HL-60/S4 (cell line): ENCODE data around the gene MTHFD1L.

Source experiments
- in situ Hi-C: fragments of 300-500 bp; cut with MboI; formaldehyde crosslinking; loops from 2 replicates; pipeline ENCODE4 v1.14.3; 2022; ENCODE audit warnings: low sequenced_read_pairs

The MTHFD1L gene

DNA sequence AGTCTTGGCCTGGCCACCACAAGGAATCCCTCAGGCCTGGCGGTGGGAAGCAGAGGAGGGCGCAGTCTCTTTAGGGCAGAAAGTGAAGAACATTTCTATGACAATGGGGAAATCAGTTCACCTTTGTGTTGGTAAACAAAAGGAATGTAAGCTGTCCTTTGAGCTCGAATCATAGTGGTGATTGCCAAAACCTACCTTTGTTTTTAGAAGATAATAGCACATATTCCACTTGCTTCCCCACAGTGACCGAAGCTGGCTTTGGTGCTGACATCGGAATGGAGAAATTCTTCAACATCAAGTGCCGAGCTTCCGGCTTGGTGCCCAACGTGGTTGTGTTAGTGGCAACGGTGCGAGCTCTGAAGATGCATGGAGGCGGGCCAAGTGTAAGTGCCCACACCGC is 144.1 kb downstream of the MTHFD1L start:
- in situ Hi-C loops, result no loop called here

DNA sequence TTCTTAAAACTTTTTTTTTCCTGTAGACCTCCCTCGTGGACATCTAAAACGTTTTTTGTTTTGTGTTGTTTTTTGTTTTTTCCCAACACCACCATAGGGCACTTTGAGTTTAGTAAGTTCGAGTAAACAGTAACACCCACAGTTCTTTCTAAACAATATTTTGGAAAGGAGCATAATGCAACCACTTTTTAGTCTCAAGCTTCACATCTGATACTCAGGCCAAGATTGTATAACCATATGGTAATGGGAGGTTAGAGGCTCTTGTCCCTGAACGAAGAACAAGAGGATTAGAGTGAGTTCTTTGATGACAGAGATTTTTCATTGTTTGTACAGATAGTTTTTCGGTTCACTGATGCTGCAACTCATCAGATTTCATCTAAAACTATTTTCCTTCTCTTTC is 144.6 kb downstream of the MTHFD1L start:
- in situ Hi-C loops, result loop anchor here (10.0 kb wide), 1 partner anchor 315 kb away; no protein-coding TSS in a partner anchor

DNA sequence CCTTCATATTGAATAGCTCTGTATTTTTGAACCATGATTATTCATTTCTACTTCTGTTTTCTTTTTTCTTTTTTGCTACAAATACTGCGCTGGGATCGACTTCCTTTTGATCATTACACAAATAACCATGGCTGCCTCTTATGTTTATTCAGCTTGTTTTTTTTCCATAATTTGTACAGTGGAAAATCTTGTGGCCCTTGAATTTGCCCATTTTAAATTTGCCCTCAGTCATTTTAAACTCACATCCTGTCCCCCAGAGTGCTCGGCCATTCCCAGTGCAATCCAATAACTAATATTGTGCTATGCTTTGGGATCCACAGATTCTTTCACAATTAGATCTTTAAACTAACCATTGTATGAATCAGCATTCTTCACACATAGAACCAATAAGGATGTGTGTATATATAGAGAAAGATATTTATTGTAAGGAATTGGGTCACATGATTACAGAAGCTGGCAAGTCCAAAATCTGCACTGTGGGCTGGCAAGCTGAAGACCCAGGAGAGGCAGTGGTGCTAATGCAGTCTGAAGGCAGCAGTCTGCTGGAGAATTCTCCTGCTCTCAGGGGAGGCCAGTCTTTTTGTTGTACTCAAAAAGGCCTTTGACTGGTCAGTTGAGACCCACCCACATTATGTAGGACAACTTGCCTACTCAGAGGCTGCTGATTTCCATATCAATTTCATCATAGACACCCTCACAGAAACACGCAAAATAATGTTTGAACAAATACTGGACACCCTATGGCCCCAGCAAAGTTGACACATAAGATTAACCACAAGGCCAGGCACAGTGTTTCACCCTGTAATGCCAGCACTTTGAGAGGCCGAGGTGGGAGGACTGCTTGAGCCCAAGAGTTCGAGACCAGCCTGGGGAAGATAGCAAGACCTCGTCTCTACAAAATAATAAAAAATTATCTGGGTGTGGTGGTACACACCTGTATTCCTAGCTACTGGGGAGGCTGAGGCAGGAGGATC is 147.1 kb downstream of the MTHFD1L start:
- in situ Hi-C loops, result loop anchor here (10.0 kb wide), 1 partner anchor 312 kb away; no protein-coding TSS in a partner anchor

DNA sequence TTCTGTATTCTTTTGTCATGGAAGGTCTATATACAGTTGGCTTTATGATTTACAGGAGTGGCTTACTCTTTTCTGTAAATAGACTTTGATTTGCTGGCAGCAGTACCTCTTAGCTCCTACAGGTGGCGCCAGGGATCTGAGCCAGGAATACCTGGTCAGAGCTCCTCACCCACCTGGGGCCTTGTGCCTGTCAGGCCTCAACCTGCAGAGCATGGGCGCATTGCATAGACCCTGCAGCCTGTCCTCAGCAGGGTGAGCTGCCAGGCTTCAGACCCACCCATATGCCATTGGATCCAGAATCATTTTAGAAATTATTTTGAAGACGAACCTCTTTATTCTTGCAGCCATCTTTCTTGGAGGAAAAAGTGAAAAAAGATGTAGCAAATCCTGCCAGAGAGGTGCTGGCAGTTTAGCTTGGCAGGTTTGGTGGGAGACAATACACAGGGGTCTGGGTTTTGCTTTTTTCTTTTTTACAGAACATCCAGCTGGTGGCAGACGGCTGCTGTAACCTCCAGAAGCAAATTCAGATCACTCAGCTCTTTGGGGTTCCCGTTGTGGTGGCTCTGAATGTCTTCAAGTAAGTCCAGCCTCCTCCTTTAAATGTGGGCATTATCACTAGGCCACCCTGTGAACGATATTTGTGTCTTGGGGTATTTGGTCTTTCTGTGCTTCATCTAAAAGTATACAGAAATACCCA is 149.1 kb downstream of the MTHFD1L start:
- in situ Hi-C loops, result loop anchor here (10.0 kb wide), 1 partner anchor 310 kb away; no protein-coding TSS in a partner anchor

DNA sequence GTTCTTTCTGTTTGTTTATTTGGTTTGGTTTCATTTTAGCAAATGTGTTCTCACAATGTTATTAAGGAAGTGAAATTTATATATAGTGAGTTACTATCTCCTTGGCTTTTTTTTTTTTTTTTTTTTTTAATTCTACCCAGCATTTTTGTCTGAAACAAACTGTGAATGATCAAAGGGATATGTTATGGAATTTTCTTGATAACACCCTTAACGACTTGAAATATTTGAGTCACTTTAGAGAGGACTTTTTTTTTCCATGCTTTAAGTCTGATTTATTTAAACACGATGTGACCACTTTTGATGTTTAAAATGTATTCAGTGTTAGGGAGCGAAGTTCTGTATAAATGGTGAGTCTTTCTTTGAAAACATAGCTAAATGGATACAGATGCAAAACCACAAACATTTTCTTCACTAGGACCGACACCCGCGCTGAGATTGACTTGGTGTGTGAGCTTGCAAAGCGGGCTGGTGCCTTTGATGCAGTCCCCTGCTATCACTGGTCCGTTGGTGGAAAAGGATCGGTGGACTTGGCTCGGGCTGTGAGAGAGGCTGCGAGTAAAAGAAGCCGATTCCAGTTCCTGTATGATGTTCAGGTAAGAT is 149.7 kb downstream of the MTHFD1L start:
- in situ Hi-C loops, result loop anchor here (10.0 kb wide), 1 partner anchor 310 kb away; no protein-coding TSS in a partner anchor

DNA sequence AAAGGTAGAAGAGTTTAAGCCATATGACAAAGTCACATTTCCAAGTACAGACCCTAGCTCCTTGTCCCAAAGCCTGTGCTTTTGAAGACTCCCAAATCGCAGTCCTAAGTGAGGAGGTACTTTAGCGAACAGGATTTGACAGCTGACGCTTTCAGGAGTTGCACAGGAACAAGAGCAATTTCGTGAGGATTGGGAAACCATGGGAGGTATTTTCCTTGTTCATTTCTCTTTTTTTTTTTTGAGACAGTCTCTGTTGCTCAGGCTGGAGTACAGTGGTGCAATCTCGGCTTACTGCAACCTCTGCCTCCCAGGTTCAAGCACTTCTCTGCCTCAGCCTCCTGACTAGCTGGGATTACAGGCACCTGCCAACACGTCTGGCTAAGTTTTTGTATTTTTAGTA is 150.6 kb downstream of the MTHFD1L start:
- in situ Hi-C loops, result loop anchor here (10.0 kb wide), 1 partner anchor 309 kb away; no protein-coding TSS in a partner anchor

DNA sequence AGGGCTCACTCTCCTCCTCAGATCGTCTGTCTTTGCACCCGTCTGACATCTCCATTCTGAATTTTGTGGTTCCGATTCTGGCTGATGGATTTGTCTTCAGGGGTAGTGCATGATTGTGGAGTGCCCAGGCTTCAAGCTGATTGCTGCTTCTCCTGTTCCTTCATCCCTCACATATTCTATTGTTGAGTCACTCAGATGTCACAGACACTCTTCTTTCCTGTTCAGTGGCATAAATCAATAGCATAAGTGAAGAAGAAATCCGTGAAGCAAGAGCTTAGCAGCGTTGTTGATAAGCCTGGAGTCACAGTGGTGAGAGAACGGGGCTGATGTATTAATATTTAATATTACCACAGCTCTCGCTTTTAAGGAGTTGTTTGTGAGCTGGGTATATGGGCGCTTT is 152.5 kb downstream of the MTHFD1L start:
- in situ Hi-C loops, result loop anchor here (10.0 kb wide), 1 partner anchor 307 kb away; no protein-coding TSS in a partner anchor

DNA sequence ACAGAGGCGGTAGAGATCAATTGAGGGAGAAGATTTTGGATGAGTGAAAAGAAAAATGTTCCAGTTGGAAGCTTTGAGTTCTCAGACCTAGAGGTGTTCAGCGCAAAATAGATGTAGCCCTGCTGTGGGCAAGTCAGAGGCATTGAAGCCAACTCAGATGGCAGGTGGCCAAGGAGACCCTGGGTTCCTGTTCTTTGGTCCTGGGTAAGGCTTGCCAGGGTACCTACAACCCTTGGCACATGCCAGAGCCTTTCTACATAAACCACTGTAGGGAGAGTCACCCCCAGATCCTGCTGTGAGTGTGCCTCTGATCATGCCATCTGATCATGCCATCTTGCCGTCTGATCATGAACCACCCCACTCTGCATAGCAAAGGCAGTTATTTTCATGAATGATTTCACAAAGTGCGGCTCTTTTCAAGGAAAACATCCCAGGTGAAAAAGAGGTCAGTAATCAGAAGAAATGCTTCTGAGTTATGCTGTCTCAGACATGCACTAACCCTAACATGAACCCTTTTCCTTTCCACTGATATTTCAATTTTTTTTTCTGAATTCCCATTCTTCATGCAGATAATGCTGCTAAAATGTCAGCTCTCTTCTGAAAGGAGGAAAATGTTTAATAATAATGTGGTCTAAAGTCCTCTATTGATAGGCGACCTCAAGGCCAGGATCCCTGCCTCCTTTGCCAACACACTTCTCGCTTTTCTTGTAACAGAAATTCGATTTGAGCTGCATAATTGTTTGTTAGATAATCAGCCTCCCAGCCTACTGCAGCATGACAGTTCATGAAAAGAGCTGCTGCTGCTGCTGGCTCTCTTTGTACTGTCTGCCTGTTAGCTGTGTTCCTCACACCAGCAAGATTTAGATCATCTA is 153.6 kb downstream of the MTHFD1L start:
- in situ Hi-C loops, result loop anchor here (10.0 kb wide), 1 partner anchor 306 kb away; no protein-coding TSS in a partner anchor

DNA sequence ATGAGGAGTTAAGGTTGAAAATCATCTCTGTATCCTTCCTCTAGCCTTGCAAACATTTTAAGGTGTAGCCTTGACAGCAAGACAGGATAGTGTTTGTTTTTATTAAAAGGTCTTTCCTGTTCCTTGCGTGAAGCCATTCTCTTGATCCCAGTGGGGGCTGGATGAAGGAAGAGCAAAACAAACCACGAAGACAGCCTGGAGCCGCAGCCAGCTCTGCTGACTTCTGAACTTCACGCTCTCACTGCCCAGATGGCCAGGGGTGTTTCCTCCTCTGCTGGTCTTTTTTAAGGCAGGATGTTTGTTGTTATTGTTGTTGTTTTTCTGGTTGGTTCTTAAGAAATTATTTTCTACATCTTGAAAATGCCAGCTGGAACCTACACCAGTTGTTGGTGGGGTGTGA is 156.4 kb downstream of the MTHFD1L start:
- in situ Hi-C loops, result no loop called here

DNA sequence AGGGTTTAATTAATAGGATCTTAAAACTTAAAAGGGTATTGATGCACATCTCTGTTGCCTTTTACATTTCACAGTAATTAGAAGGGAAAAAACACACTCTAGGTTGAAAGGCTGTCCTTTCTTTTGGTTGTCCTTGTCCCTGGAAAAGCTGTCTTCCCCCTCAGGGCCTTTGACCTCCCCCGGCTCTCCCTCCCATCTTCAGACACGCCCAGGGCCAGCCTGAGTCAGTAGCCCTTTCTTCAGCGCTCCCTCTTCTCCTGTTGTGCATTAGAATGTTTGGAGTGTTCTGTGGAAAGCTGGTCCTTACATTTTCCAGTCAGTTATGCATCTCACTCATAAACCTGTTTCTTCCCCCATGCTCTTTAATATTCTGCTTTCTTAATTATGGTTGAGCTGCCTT is 157.0 kb downstream of the MTHFD1L start:
- in situ Hi-C loops, result no loop called here

DNA sequence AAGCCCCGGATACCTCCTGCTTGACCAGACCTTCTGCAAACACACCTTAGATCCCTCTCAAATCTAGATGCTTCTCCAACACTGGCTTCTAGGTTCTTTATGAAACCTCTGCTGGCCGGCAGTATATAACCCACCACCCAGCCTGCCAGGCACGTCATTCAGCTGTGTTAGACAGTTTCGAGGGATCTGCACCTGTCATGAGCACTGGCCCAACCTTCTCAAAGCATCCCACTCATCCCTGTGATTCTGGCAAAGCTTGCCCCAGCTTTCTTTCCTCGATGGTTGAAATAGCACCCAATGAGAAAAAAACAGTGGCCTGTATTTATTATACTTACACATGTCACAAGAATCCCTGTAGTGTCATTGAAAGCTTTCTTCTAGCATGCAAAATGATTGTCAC is 157.8 kb downstream of the MTHFD1L start:
- in situ Hi-C loops, result no loop called here

DNA sequence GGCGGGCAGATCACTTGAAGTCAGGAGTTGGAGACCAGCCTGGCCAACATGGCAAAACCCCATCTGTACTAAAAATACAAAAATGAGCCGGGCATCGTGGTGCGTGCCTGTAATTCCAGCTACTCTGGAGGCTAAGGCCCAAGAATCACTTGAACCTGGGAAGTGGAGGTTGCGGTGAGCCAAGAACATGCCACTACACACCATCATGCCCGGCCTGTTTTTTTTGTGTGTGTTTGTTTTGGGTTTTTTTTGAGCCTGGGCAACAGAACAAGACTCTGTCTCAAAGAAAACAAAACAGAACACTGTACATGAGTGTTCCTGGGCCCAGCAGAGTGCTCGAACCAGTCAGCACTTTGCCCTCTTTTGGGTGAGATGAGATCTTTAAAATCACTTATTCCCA is 159.1 kb downstream of the MTHFD1L start:
- in situ Hi-C loops, result no loop called here

DNA sequence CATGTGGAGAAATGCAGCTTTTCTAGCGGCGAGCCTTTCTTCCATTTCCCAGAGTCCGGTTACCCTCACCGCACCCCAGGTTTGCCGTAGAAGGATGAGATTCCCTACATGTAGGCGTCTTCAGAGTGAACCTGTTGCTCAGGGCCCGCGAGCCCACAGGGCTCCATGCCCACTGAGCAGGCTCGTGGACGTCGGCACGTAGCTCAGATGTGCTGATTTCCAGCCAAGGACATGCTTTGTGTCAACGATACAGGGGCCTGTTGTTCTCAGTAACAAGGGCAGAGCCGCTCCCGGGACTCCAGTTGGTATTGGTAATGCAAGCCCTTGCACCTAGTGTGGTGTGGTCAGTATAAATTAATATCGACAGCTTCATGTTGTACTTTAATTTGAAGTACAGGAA is 159.6 kb downstream of the MTHFD1L start:
- in situ Hi-C loops, result no loop called here

DNA sequence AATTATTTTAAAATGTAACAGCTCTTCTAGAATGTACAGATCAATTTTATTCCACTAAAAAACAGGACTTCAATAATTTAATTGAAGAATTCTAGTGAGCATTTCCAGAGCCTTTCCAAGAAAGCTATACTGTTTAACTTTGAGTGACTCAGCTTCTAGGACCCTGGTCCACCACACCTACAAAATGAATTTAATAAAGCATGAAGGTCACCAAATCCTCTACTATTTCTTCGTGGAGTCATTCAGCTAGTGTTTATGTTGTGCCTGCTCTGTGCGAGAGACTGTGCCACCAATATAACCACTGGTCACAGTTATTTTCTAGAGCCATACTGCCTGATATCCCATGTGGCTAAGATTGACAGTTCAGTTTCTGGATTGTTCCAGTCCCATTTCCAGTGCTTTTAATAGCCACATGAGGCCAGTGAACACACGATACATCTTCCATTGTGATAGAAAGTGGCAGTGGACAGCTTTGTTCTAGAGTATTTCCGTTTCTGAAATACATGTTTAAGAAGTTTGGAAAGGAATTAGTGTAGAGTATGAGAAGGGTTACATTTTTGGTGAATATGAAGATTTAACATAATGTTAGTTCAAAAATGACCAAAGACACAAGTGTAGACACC is 160.7 kb downstream of the MTHFD1L start:
- in situ Hi-C loops, result no loop called here

DNA sequence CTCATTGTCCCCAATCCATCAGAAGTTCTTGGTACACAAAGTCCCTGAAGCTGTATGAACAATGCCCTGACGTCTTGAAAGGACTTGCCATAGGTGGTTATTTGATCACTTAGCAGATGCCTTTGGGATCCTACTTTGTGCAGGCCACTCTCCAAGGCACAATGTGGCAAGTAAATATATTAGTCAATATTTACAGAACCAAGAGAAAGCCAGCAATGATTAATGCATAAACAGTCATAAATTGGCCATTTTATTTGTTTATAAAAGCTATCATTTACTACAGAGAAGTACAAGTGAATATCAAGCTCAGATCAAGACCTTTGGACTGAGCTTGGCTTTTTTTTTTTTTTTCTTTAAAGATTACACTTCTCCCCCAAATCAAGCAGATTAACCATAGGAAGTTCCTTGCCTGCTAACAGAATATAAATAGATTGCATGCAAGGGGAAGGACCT is 161.8 kb downstream of the MTHFD1L start:
- in situ Hi-C loops, result no loop called here

DNA sequence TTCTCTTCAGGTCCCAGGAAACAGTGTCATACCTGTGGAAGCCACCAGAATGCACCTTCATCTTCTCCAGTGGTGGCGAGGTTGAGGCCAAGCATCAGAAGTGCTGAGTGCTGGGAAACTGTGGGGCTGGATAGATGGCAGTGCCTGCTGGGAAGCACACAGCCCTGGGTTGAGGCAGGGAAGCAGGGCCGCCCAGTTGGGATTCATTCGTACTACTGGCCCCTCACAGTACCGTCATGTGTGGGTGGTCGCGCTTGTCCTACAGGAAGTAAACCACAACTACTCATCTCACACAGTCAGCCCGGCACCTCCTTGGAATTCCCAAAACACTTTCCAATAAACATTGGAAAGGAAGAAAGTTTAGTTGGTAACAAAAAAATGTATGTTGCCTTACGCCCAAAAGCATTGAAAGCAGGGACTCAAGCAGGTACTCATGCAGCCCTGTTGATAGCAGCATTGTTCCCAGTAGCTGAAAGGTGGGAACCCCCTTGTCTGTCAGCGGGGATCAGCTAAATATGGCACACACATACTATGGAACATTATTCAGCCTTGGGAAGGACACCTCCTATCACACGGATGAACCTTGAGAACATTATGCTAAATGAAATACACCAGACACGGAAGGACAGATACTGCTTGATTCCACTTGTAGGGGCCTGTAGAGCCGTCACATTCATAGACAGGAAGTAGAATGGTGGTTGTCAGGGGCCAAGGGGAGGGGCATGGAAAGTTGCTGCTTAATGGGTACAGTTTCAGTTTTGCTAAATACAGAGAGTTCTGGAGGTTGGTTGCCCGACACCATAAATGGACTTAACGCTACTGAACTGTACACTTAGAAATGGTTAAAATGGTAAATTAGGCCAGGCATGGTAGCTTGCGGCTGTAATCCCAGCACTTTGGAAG is 162.7 kb downstream of the MTHFD1L start:
- in situ Hi-C loops, result no loop called here

DNA sequence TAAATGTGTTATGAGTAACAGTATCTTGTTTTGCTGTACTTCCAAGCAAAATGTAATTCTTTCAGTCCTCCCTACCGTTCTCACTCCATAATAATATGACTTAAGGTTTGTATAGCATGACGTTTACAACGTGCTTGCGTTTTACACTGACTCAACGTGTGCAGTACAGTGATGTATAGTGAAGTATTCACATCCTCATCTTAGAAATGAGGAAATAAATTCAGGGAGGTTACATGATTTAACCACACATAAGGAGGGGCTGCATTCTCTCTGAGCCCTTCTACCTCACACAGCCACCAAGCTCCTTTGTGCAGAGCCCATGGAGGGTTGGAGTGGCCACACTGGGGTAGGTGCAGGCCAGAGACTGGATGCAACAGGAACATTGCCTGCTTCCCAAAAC is 164.5 kb downstream of the MTHFD1L start:
- in situ Hi-C loops, result no loop called here

DNA sequence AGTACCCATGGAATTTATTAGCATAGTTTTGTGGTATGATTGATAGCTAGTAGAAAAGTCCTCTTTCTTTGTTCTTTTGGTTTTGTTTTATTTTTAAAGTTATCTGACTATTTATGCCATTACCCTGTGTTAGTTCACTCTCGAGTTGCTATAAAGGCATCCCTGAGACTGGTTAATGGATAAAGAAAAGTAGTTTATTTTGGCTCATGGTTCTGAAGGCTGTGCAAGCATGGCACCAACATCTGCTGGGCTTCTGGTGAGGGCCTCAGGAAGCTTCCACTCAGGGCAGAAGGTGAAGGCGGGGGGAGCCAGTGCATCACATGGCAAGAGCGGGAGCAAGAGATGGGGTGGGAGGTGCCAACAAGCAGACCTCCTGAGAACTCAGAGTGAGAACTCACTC is 166.5 kb downstream of the MTHFD1L start:
- in situ Hi-C loops, result no loop called here
